Psoas muscle (tissue), 8 donors: Measurements from ENCODE around the gene DDX25. TPM values are rescaled to one million over a fixed set of nuclear protein-coding genes. Genes with fewer than 3 reads are reported as not detected.

Experiments
- ATAC-seq, 4 donors: fragments of 200-7000 bp; cut with Tn5 transposase; one replicate each; pipeline ENCODE4 v1.9.1; 2020; ENCODE audit warnings: moderate library complexity in 3 of 4, mild to moderate bottlenecking in 2 of 4
- DNase-seq, 2 donors: peaks; one replicate each; pipeline ENCODE4 v3.0.0-alpha.2; 2020
- H3K27ac ChIP-seq: fragments of 200-600 bp; one replicate; pipeline ENCODE4 v1.8.0; 2022
- H3K27me3 ChIP-seq, 3 donors: fragments of 200-600 bp in 1 of 3; one replicate each; pipeline versions ENCODE4 v1.6.1 to v1.8.0; 2013 to 2022; ENCODE audit warnings: low read length in 2 of 3, mild to moderate bottlenecking in 2 of 3, moderate library complexity in 1 of 3; ENCODE audit not compliant: insufficient read depth in 3 of 3
- H3K36me3 ChIP-seq, 2 donors: fragments of 200-600 bp in 1 of 2; one replicate each; pipeline versions ENCODE4 v1.6.1 to v1.8.0; 2013 to 2022; ENCODE audit warnings: low read depth in 1 of 2, mild to moderate bottlenecking in 1 of 2, moderate library complexity in 1 of 2; ENCODE audit not compliant: insufficient read depth in 1 of 2
- H3K4me1 ChIP-seq: fragments of 200-600 bp; one replicate; pipeline ENCODE4 v1.8.0; 2022
- H3K4me3 ChIP-seq: fragments of 200-600 bp; one replicate; pipeline ENCODE4 v1.8.0; 2022; ENCODE audit warnings: mild to moderate bottlenecking
- H3K9me3 ChIP-seq: fragments of 200-600 bp; one replicate; pipeline ENCODE4 v1.8.0; 2022
- WGBS, 3 donors: extraction: QIAGEN DNeasy Blood & Tissue Kit; methylation state at CpG; one replicate each; pipeline versions ENCODE4 v1.1.6 to v1.1.7; 2013; 5-methylcytosine and 5-hydroxymethylcytosine counted together
- intact Hi-C, 2 donors: fragments of 100-400 bp; cut with DNase I; formaldehyde crosslinking; loops; one replicate each; pipeline versions ENCODE4 v1.11.0 to v1.14.2; 2022
- polyA plus RNA-seq, 3 donors: library from polyadenylated mRNA; stranded (reverse); fragments of 200-250 nt; gene quantifications; one replicate each; pipeline ENCODE4 v1.2.3, GENCODE V29; 2013
- total RNA-seq, 4 donors: library from RNA; stranded (reverse); fragmentation: NEBNext Ultra II Directional in 2 of 4; extraction: Animal tissue kit (Norgen Biotek cat#: 25700) in 2 of 4; gene quantifications; one replicate each; pipeline versions ENCODE4 v1.2.1 to v1.2.4, GENCODE V29; 2021 to 2023
- TF ChIP-seq, protein P1 (sequence below): fragments of 200-600 bp; IDR thresholded peaks from one replicate; pipeline ENCODE4 v1.8.0; 2022; ENCODE audit warnings: antibody characterized with exemption
- donor health status: healthy with polysubstance abuse.
- donor health status: DM: no; HTN: no; CAD: no; lungs with moderate emphysema.
- donor health status: Bipolar disorder and iron deficiency.
- donor health status: healthy.
- donor health status: DM: yes; HTN: yes; CAD: no.
- donor health status: DM: no; HTN: no; CAD: no.
- donor health status: DM: no; HTN: no; CAD: no.
- donor health status: DM: yes; HTN: yes; CAD: no.

DDX25 gene
- total and polyA plus RNA-seq, 7 donors = 0.01 TPM; not detected in 6

DNA sequence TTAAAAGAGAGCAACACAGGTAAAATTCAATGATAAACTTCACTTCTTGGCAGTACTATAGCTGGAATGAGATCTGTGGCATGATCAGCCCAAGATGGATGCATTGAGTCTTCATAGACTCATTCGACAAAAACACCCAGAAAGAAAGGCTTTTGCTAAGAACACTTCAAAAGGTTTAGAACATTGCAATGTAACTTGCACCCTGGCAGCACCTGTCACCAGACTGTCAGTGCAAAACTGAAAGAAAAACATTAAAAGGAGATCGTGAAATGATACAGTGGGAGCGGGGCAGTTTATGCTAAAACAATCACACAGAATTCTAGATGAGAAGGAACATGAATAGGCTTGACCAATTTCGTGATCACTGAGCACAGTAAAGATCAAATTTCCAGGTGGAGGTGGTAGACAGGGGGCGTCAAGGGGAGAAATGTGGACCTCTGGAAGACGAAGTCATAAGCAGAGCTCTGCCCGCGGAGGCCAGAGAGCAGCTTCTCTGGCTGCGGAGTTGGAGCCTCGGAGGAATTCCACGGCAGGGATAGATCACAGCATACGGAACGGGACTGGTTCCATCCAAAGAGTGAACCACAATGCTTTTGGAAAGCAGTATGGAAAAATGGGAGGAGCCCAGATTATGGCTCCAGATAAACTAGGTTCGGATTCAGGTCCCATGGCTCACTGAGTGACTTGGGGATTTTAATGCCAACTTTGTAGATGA, 53.5 kb downstream of the DDX25 start:
- intact Hi-C loops = no loop called here
- H3K4me1 ChIP-seq = no peaks in the 10 kb centered on the region
- no peak for ATAC-seq
- DNase-seq = no peak
- TF ChIP-seq, protein P1, sequence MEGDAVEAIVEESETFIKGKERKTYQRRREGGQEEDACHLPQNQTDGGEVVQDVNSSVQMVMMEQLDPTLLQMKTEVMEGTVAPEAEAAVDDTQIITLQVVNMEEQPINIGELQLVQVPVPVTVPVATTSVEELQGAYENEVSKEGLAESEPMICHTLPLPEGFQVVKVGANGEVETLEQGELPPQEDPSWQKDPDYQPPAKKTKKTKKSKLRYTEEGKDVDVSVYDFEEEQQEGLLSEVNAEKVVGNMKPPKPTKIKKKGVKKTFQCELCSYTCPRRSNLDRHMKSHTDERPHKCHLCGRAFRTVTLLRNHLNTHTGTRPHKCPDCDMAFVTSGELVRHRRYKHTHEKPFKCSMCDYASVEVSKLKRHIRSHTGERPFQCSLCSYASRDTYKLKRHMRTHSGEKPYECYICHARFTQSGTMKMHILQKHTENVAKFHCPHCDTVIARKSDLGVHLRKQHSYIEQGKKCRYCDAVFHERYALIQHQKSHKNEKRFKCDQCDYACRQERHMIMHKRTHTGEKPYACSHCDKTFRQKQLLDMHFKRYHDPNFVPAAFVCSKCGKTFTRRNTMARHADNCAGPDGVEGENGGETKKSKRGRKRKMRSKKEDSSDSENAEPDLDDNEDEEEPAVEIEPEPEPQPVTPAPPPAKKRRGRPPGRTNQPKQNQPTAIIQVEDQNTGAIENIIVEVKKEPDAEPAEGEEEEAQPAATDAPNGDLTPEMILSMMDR = no peak
- no peaks in the 10 kb centered on the region for H3K27me3 ChIP-seq
- peaks cover 0 to 7% of the 10 kb centered on the region in 2 donors for H3K36me3 ChIP-seq
- no peak overlapping the region for H3K4me3 ChIP-seq
- 69 to 80% (median 77%) methylated on average over 14 of the region's 14 CpGs for WGBS, 3 donors
- H3K27ac ChIP-seq = no peak overlapping the region
- peaks cover 2% of the 10 kb centered on the region for H3K9me3 ChIP-seq

DNA sequence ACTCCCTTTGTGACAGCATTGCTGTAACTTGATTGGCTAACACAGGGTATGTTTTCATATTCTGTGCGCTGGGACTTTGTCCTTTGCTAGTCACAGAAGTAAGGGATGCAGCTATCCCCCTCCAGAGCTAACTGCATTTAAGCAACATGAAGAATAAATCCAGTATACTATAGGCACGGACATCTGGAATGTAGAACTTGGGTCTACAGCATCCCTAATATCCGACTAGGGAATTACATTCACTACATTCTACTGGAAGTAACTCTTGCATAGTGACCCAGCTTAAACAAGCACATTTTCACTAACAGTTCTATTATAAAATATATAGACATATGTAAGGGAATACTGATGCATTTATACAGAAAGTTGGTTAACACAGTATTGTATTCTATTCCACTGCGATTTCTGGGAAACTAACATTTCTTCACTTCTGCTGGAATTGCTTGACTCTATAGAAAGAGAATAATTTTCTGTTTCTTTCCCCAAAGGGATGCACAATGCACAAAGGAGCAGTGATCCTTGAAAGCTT, 54.6 kb downstream of the DDX25 start:
- DNase-seq (no peak), ATAC-seq (no peak)
- Histone ChIP-seq H3K9me3 (peaks cover 7% of the 10 kb centered on the region), H3K27ac (no peak overlapping the region), H3K36me3 (peaks cover 0 to 7% of the 10 kb centered on the region in 2 donors), H3K4me3 (no peak overlapping the region), H3K4me1 (no peaks in the 10 kb centered on the region), H3K27me3 (no peaks in the 10 kb centered on the region)
- 80 to 87% (median 84%) methylated on average over 4 of the region's 4 CpGs for WGBS, 3 donors
- TF ChIP-seq, protein P1 = no peak
- intact Hi-C loops = no loop called here

DNA sequence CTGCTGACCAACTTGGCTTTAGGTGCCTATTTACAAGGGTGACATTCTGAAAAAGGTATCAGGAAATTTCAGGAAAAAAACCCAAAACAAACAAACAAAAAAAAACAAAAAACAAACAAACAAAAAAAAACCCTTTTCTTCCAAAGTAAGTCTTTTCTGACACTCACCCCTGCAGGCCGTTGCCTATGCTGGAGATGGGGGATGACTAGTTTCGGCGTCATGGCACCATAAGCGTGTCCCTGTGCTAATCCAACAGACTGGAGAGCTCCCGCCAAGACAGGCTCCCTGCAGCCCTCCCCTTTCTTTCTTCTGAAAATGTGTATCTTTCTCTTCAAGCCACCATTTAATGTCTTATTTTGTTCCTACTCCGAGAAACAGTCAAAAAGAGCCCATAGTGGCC, 55.2 kb downstream of the DDX25 start:
- no peaks in the 10 kb centered on the region for H3K27me3 ChIP-seq
- TF ChIP-seq, protein P1 = no peak
- ATAC-seq (no peak), DNase-seq (no peak)
- peaks cover 0 to 7% of the 10 kb centered on the region in 2 donors for H3K36me3 ChIP-seq
- peaks cover 7% of the 10 kb centered on the region for H3K9me3 ChIP-seq
- no peak overlapping the region for H3K4me3 ChIP-seq
- H3K27ac ChIP-seq = no peak overlapping the region
- WGBS, 3 donors = 88 to 92% (median 91%) methylated on average over 6 of the region's 6 CpGs
- intact Hi-C loops = no loop called here
- no peaks in the 10 kb centered on the region for H3K4me1 ChIP-seq

DNA sequence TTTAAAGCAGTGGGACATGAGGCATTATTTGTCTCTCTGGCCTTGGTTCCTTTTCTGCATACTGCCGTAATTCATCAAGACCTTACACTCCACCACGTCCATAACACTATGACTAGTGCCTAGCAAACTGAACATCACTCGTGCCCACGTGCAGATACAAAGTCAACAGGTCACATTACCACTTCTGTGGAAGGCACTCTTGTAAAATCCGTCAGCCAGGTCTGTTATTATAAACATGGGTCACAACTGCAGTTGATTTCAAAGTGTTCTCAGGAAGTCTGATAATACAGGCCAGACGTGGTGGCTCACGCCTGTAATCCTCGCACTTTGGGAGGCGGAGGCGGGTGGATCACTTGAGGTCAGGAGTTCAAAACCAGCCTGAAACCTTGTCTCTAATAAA, 55.6 kb downstream of the DDX25 start:
- no peaks in the 10 kb centered on the region for H3K27me3 ChIP-seq
- ATAC-seq (no peak), DNase-seq (no peak)
- H3K36me3 ChIP-seq = peaks cover 0 to 7% of the 10 kb centered on the region in 2 donors
- peaks cover 7% of the 10 kb centered on the region for H3K9me3 ChIP-seq
- intact Hi-C loops = no loop called here
- H3K4me1 ChIP-seq = no peaks in the 10 kb centered on the region
- WGBS, 3 donors = 91 to 93% (median 93%) methylated on average over 10 of the region's 10 CpGs
- TF ChIP-seq, protein P1 = no peak
- no peak overlapping the region for H3K4me3 ChIP-seq
- no peak overlapping the region for H3K27ac ChIP-seq

DNA sequence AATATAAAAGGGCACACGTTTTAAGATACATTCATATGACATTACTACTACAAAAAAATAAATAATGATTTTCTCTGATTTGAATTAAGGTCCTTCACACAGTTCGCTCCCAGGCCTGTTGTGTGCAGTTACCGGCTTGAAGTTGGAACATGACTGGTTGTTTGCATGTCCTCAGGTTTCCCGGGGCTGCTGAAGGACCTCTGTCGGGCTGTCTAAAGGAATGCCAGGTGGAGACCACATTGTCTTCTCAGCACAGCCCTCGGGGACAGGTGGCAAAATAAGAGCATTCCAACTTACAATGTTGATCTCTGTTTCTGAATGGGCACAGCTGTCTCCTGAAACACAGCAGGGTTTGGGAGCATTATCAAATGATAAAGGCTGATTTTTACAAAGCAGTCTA, 56.5 kb downstream of the DDX25 start:
- Histone ChIP-seq H3K36me3 (peaks cover 0 to 7% of the 10 kb centered on the region in 2 donors), H3K4me1 (no peaks in the 10 kb centered on the region), H3K4me3 (no peak overlapping the region), H3K9me3 (peaks cover 7% of the 10 kb centered on the region), H3K27me3 (no peaks in the 10 kb centered on the region), H3K27ac (no peak overlapping the region)
- intact Hi-C loops = no loop called here
- no peak for ATAC-seq
- WGBS, 3 donors = 70 to 83% (median 73%) methylated on average over 6 of the region's 6 CpGs
- DNase-seq = no peak
- TF ChIP-seq, protein P1 = no peak
